C1 segment of cervical spinal cord (tissue), 14 donors: ENCODE results near the gene BCLAF1.
A peak's percentile ranks its signal among the peaks of the same experiment; 100 is the strongest.

Source experiments
- DNase-seq, 14 donors: peaks; one replicate each; lab custom pipeline; 2025; lab: John Stamatoyannopoulos, UW

Gene BCLAF1, protein sequence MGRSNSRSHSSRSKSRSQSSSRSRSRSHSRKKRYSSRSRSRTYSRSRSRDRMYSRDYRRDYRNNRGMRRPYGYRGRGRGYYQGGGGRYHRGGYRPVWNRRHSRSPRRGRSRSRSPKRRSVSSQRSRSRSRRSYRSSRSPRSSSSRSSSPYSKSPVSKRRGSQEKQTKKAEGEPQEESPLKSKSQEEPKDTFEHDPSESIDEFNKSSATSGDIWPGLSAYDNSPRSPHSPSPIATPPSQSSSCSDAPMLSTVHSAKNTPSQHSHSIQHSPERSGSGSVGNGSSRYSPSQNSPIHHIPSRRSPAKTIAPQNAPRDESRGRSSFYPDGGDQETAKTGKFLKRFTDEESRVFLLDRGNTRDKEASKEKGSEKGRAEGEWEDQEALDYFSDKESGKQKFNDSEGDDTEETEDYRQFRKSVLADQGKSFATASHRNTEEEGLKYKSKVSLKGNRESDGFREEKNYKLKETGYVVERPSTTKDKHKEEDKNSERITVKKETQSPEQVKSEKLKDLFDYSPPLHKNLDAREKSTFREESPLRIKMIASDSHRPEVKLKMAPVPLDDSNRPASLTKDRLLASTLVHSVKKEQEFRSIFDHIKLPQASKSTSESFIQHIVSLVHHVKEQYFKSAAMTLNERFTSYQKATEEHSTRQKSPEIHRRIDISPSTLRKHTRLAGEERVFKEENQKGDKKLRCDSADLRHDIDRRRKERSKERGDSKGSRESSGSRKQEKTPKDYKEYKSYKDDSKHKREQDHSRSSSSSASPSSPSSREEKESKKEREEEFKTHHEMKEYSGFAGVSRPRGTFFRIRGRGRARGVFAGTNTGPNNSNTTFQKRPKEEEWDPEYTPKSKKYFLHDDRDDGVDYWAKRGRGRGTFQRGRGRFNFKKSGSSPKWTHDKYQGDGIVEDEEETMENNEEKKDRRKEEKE

GRCh38 chr6:136289579-136290409 is at the start of gene BCLAF1:
BCLAF1 (minus strand) TSS chr6:136289846; CDS start chr6:136279866, 9,980 bp downstream.
- DNase-seq = peak; percentile 90 to 100 (median 99)

DNA sequence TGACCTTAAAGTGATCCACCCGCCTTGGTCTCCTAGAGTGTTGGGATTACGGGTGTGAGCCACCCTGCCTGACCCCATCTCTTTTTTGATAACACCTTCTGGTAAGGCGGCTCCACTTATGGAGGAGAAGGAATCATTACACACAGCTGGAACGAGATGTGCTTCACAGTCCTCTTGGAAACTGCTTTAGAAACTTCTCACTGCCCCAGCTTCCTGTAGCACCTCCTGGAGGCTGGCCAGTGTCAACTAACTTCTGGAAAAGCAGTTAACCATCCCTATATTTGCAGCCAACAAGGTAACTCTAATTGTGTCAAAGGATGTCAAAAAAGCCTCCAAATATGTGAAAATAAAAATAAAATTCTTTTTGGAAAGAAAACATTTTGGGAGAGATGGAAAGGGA is 48.8 kb upstream of the BCLAF1 start:
- DNase-seq = no peak

DNA sequence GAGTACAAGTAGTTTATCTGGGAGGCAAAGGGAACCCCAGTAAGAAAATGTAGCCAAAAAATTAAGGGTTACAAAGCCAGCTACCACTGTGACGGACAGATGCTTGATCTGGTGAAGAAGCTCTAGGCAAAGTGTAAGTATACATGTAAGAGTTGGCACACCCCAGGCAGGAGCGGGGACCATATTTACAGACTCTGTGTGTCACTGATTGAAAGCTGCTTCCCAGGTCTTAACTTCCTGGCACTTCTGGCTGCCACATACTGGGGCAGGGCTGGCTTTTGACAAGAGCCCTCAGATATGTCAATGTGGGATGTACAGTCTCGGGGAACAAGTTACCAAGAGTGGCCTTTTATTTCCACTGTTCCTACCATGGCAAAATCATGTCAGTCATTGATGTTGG is 48.0 kb upstream of the BCLAF1 start:
- no peak for DNase-seq

DNA sequence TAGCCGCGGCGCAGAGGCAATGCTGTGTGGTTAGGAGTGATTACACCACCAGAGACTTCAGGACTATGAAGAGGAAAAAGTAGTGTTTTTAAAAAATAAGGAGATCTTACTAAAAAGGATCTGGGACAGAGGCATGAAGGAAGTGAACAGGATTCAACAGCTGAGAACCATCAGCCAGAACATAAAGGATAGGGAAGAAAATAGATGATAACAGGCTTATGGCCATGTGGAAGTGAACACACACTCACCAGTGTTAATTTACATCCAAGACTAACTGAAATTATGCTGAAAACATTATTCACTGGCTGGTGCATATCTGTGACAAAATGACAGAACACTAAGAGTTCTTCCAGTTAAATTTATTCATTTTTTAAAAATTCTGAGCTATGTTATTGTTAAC is 47.5 kb upstream of the BCLAF1 start:
- no peak for DNase-seq

DNA sequence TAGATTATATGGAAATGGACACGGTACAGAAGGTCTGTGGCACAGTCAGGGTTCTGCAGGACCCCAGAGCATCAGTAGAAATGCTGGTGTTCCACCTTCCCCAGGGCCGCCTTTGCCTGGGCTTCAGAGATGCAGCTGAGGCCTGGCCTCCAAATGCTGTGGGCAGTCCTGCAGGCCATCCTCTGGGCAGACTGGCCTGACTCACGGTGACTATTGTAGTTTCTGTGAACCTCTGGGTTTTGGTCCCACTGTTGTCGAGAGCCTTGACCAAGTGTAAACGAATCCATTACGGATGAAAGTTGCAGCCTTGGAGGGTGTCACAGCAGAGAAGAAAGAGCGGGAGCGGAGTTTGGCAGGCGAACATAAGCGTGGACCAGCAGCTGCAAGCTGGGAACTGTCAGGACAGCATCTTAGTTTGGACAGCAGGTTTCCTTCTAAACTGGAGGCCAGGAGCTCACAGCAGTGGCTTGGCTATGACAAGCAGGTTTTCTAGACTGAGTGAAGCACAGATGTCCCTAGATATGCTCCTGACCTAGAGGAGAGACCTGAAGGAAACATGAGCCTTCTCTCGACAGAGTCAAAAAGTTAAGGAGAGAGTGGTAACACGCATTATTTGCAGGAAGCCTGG is 46.2 kb upstream of the BCLAF1 start:
- peak in 1 of 14 donors; percentile 53 for DNase-seq

DNA sequence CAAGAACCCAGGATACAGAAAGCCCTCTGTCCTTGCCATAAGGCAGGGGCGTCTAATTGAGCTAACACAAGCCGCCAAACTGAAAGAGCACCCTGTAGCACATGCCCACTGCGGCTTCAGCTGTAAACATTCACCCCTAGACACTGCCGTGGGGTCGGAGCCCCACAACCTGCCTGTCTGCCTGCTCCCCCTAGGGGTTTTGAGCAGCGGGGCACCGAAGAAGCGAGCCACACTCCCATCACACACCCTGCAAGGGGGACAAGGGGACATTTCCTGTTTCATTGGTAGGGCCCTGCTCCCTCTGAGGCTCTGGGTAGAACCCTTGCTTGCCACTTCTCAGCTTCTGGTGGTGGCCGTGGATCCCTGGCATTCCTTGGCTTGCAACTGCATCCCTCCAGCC is 45.2 kb upstream of the BCLAF1 start:
- DNase-seq = peak in 1 of 14 donors; percentile 57

GRCh38 chr6:136334465-136334846 is 44.8 kb upstream of the BCLAF1 start:
- DNase-seq = peak in 7 of 14 donors; percentile 16 to 62 (median 31)

DNA sequence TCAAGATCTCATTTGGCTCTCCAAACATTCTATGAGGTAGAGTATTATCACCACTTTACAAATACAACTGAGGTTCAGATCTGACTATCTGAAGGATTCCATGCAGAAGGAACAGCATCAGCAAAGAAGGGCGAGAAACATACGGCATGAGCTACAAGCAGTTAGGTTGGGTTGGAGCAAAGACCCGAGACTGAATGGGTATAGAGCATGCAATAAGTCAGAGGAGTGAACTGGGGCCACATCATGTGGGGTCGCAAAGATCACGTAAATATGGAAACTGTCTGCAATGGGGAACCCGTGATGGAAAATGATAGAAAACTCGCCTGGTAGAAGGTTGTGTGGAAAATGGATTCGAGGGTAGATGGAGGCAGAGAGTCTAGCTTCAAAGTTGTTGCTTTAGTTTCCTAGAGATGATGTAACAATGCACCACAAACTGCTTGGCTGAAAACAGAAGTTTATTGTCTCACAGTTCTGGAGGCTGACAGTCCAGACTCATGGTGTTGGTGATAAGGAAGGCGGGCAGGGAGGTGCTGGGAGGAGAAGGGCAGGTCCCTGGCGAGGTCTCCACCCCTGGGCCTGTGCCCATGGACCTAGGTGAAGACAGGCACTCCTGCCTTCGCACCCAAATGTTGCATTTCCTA is 44.3 kb upstream of the BCLAF1 start:
- DNase-seq = peak in 1 of 14 donors; percentile 42

GRCh38 chr6:136331461-136331860 is 41.8 kb upstream of the BCLAF1 start:
- DNase-seq = no peak

- DNase-seq = no peak
Observed at GRCh38 chr6:136330634-136331033, 41.0 kb upstream of the BCLAF1 start.

DNA sequence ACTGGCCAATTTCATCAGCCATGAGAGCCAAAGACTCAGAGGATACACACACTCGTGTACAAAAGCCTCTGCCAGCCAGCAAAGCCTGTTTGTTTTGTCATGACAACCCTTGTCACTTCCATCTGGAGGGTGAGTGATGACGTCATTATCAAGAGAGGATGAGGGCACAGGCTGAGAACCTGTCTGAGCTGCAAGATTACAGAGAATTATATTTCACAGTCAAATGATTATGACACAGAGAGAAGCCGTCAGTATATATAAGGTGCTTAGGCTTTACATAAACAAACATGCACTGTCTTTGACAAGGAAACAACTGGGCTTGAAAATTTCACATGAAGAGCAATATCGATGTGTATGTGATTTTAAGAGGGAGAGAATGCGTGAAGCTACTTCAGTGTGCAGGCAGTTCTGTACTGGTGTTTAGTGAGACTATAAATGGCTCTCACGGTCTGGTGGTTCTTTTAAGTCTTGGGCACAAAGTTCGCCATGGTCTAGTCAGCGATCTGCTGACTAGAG is 36.5 kb upstream of the BCLAF1 start:
- DNase-seq = peak in 1 of 14 donors; percentile 62

GRCh38 chr6:136324686-136325380 is 35.2 kb upstream of the BCLAF1 start:
- peak in 1 of 14 donors; percentile 62 for DNase-seq

DNA sequence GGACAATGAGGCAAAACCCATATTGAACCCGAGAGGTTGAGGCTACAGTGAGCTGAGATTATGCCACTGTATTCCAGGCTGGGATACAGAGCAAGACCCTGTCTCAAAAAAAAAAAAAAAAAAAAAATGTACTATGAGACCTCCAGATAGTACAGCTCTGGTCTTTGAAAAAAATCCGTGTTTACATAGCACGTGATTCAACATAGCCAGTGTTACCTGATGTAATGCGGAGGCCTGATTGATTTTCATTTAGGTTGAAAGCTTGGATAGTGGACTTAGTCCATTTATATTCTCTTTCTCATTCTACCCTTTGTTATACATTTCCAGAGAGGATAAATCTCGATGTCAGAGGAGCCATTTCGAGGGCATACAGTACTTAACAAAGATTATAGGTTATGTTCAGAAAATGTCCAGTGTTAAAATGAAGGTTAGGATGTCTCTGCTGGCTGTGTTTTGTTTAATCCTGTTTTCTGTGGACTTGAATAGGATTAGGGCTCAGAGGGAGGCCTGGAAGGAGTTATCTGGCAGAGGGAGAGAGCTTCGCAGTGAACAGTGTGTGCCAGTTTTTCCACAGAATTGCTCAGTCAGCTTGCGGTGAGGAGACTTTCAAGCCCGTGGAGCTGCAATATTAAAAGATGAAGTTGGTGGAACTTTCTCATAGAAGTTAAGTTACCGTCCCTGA is 33.9 kb upstream of the BCLAF1 start:
- DNase-seq = peak in 3 of 14 donors; percentile 21 to 85 (median 33)

DNA sequence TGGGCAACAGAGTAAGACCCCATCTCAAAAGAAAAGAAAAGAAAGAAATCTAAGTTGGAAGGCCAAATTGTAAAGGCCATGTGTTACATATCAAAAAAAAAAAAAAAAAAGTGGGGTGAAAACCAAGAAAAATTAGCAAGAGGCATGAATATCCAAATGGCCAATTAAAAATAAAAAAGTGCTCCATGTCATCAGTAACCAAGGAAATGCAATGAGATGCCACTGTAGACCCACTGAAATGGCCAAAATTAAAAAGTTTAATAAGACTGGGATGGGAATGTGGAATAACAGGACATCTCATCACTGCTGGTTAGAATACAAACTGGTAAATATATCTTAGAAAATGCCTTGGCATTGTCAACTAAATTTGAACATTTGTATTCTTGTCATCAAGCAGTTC is 30.1 kb upstream of the BCLAF1 start:
- DNase-seq = no peak

- no peak for DNase-seq
Observed at GRCh38 chr6:136318676-136319075, 29.0 kb upstream of the BCLAF1 start.

DNA sequence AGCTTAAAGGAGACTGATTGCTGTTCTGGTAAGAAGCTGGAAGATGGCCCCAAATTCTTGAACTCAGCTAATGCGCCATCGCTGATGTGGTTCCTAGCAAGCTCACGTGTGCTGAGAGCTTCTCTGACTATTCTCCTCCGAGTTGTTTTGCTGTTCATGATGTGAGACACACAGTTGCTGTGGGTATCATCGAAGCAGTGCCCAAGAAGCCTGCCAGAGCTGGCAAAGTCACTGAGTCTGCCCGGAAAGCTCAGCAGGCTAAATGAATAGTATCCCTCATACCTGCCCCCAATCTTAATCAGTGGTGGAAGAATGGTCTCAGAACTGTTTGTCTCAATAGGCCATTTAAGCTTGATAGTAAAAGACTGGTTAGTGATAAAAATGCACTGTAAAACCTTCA is 28.3 kb upstream of the BCLAF1 start:
- peak in 5 of 14 donors; percentile 18 to 70 (median 25) for DNase-seq

DNA sequence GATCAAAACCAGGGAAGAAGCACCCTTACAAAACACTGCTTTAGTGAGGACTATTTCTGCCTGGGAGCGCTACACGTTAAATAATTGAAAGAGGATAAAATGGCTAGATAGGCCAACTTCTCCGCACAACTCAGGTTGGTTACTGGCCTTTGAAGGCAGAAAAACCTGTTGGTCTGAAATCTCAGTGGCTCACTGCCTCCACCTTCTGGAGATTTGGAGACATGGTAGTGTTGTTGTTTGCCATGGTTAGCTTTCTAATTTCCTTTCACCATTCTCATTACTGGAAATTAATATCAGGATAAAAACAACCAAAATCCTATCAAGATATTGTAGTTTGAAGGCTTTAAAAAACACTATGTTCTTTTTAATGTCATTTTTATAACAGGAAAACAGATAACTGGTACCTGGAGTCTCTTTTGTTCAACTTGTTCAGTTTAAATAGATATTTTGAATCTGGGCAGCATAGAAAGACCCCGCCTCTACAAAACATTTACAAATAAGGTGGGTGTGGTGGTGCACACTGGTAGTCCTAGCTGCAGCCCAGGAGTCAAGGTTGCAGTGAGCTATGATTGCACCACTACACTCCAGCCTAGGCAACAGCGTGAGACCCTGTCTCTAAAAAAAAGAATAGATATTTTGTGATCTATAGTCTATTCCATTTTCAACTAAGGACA is 27.5 kb upstream of the BCLAF1 start:
- DNase-seq = peak in 7 of 14 donors; percentile 21 to 48 (median 35)

DNA sequence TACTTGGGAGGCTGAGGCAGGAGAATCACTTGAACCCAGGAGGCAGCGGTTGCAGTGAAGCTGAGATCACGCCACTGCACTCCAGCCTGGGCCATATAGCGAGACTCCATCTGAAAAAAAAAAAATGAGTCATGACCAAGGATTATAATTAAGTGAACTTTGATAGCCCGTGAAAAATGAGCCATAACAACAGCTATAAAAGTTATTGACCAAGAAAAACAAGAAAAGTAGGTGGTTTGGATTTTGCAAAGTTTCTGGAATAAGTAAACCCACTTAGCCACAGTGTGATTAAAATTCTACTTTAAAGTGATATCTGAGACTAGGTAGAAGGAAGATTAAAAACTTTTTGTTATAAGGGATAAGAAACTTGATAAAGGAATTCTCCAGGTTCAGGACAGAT is 25.9 kb upstream of the BCLAF1 start:
- DNase-seq = no peak
